Activated T-helper 17 cell treated with anti-CD3 and anti-CD28 coated beads, Interleukin-2, amount 50 U/mL, for 72 hours (primary cell): ENCODE measurements around the gene RAB7A. TPM values are rescaled to one million over a fixed set of nuclear protein-coding genes. Genes with fewer than 3 reads are reported as not detected.
A peak's percentile ranks its signal among the peaks of the same experiment; 100 is the strongest.

Source experiments
- ATAC-seq: fragments of 150-1000 bp; cut with Tn5 transposase; replicated peaks from 2 replicates; pipeline ENCODE4 v1.10.0; 2021; ENCODE audit warnings: mild to moderate bottlenecking, moderate library complexity
- H3K27ac Mint-ChIP-seq: one replicate; pipeline ENCODE4 v1.8.0; 2022; ENCODE audit warnings: mixed read lengths
- H3K27me3 Mint-ChIP-seq: one replicate; pipeline ENCODE4 v1.8.0; 2022; ENCODE audit warnings: mixed read lengths
- H3K36me3 Mint-ChIP-seq: one replicate; pipeline ENCODE4 v1.8.0; 2022; ENCODE audit warnings: low read depth, mild to moderate bottlenecking, mixed read lengths
- H3K4me1 Mint-ChIP-seq: one replicate; pipeline ENCODE4 v1.8.0; 2022; ENCODE audit warnings: mixed read lengths
- H3K4me3 Mint-ChIP-seq: one replicate; pipeline ENCODE4 v1.8.0; 2022; ENCODE audit warnings: mild to moderate bottlenecking, mixed read lengths
- H3K9me3 Mint-ChIP-seq: one replicate; pipeline ENCODE4 v1.8.0; 2022; ENCODE audit warnings: mixed read lengths
- total RNA-seq, 2 donors: library from RNA; stranded (reverse); gene quantifications; one replicate each; pipeline ENCODE4 v1.2.3, GENCODE V29; 2022

RAB7A gene
- total RNA-seq = 100 to 1,000 TPM; 217 to 228 TPM

DNA sequence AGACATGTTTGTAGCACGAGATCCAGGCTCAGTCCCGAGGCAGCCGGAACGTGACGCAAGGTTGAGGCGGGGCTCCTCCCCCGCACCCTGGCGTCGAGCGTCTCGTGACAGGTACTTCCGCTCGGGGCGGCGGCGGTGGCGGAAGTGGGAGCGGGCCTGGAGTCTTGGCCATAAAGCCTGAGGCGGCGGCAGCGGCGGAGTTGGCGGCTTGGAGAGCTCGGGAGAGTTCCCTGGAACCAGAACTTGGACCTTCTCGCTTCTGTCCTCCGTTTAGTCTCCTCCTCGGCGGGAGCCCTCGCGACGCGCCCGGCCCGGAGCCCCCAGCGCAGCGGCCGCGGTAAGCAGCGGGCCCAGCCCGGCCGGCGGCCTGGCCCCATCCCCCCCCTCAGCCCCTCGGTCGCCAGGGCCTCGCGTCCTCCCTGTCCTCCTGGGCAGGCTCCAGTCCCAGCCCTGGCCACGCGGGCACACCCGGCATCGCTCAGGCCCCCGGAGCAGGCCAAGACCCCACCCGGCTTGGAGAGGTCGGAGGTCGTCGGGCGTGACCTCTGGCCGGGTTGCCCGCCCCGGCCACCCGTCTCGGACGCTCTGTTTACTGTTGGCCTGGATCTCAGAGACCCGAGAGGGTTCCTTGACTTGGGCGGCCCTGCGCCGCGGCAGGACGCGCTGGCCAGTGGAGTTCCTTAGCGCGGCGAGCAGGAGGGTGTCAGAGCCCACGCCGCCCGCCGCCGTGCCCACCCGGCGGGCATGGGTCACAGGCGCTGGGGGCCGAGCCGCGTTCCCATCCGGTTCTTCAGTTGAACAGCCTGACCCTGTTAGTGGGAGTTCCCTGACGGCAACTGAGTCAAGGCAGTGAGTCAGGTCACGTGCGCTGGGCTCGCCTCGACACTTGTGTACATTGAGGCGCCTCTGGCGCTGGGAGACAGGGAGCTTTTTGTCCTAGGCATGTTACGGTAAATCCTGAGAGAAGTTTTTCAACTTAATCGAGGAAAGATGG lies at the start of gene RAB7A:
TSS of gene RAB7A (plus strand) at position 161 of the 994 bp plus-strand sequence. CDS start 69,185 bp downstream, outside the sequence.
- Mint-ChIP-seq H3K4me3 (peak within 1 kb of the TSS; percentile 86), H3K9me3 (no peaks in the 10 kb centered on the region), H3K27ac (peak within 1 kb of the TSS; percentile 95), H3K36me3 (peaks cover 51% of the 10 kb centered on the region), H3K4me1 (peaks cover 30% of the 10 kb centered on the region), H3K27me3 (no peaks in the 10 kb centered on the region)
- peak; percentile 92 for ATAC-seq

DNA sequence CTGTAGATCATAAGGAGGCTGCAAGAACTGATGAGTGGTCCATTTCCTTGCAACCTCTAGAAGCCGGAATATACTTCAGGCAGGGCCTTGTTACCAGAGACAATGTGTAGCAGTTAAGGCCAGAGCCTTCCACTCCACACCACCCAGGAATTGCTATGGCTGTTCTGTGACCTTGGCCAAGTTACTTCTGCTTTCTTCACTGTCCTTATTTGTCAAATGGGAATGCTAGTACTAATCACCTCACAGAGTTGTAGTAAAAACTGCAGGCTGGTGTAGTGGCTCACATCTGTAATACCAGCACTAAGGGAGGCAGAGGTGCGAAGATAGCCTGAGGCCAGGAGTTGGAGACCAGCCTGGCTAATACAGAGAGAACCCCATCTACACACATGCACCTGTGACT lies 46.6 kb upstream of the RAB7A start:
- Mint-ChIP-seq H3K27me3 (no peaks in the 10 kb centered on the region), H3K4me1 (peaks cover 5% of the 10 kb centered on the region), H3K36me3 (no peaks in the 10 kb centered on the region), H3K9me3 (no peaks in the 10 kb centered on the region), H3K4me3 (peak overlapping the region; percentile 86), H3K27ac (peak overlapping the region; percentile 15)
- no peak for ATAC-seq

DNA sequence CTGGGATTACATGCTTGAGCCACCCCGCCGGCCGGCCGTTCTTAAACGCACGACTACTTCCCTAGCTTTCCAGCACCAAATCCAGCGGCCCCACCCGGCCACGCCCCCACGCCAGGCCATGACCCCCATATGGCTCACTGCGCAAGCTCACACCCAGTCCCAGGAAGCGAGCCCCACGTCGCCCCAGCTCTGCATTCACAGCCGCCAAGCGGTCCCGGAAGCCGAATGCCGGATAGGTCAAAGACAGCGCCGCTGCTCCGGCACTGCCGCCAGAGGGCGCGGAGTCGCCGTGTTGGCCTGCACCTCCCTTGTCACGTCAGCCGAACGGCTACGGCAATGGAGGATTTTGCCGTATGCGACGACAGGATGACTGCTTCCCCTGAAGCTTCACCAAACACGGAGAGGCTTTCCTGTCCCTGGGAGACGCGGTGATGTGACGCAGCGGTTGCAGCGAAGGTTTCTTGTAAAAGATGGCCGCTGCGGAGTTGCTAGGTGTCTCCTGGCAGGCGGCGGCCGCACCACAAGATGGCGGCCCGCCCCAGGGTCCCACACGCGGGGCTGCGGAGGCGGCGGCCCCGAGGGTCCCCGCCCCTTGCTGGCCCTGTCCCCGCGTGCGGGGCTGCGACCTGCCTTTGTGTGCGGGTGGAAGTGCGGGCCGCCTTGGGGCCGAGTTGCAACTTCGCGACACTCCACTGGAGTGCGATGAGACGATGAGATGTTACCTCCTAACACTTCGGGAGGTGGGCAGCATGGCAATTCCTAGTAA lies 45.2 kb upstream of the RAB7A start:
- H3K27me3 Mint-ChIP-seq = no peaks in the 10 kb centered on the region
- peak overlapping the region; percentile 95 for H3K27ac Mint-ChIP-seq
- no peaks in the 10 kb centered on the region for H3K9me3 Mint-ChIP-seq
- ATAC-seq = peak; percentile 97
- H3K36me3 Mint-ChIP-seq = no peaks in the 10 kb centered on the region
- peak overlapping the region; percentile 86 for H3K4me3 Mint-ChIP-seq
- peaks cover 10% of the 10 kb centered on the region for H3K4me1 Mint-ChIP-seq

GRCh38 chr3:128681369-128681829 lies 44.6 kb upstream of the RAB7A start:
- Mint-ChIP-seq H3K9me3 (no peaks in the 10 kb centered on the region), H3K36me3 (no peaks in the 10 kb centered on the region), H3K27me3 (no peaks in the 10 kb centered on the region), H3K4me3 (peak overlapping the region; percentile 86), H3K27ac (peak overlapping the region; percentile 95), H3K4me1 (peaks cover 10% of the 10 kb centered on the region)
- no peak for ATAC-seq

- Mint-ChIP-seq H3K9me3 (no peaks in the 10 kb centered on the region), H3K4me1 (peaks cover 10% of the 10 kb centered on the region), H3K27ac (no peak overlapping the region), H3K27me3 (no peaks in the 10 kb centered on the region), H3K4me3 (no peak overlapping the region), H3K36me3 (no peaks in the 10 kb centered on the region)
- ATAC-seq = no peak
These were observed 42.0 kb upstream of the RAB7A start for GRCh38 chr3:128683957-128684356.

DNA sequence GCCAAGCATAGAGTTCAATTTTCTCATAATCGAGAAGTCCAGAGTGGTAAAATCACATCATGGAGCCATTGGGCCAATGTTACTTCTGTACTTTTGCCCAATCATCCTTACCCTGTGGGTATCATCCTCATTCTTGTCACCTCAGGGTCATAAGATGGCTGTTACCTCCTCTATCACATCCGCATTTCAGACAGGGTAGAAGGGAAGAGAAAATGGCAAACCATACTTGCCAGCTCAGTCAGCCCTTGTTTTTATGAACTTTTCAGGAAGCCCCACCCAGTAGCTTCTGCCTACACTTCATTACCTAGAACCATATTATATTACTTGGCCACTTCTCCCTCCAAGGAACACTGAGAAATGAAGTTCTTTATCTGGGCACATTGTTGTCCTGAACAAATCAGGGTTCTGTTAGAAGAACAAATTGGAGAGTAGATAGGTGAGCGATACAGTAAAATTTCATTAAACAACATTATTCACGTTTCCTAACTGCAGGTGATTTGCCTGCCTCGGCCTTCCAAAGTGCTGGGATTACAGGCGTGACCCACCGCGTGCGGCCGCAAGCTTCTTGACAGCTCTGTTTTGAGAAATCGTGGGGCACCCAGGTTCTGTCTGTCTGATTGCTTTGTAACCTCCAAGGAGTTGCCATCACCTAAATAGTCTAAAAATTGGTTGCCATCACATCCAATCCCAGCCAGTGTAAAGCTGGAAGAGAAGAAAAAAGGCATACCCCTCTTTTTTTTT lies 40.8 kb upstream of the RAB7A start:
- H3K27ac Mint-ChIP-seq = no peak overlapping the region
- H3K27me3 Mint-ChIP-seq = no peaks in the 10 kb centered on the region
- no peaks in the 10 kb centered on the region for H3K36me3 Mint-ChIP-seq
- ATAC-seq = no peak
- H3K9me3 Mint-ChIP-seq = no peaks in the 10 kb centered on the region
- H3K4me3 Mint-ChIP-seq = no peak overlapping the region
- H3K4me1 Mint-ChIP-seq = peaks cover 10% of the 10 kb centered on the region

- Mint-ChIP-seq H3K4me3 (no peak overlapping the region), H3K27ac (no peak overlapping the region), H3K4me1 (peaks cover 7% of the 10 kb centered on the region), H3K27me3 (no peaks in the 10 kb centered on the region), H3K36me3 (no peaks in the 10 kb centered on the region), H3K9me3 (no peaks in the 10 kb centered on the region)
- ATAC-seq = no peak
These were observed 39.5 kb upstream of the RAB7A start for GRCh38 chr3:128686465-128686864.

DNA sequence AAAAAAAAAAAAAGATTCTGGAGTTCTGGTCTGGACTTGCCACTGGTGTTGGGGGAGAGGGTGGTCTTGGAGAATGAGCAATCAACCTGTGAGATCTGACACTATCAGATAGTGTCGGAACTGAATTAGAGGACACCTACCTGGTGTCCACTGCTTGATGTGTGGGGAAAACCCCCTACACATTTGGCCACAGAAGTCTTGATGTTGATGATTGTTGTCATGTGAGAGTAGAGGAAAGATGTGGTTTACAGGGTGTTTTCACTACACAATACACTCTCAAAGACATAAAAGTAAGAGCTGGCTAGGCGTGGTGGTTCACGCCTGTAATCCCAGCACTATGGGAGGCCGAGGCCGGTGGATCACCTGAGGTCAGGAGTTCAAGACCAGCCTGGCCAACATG lies 36.9 kb upstream of the RAB7A start:
- Mint-ChIP-seq H3K4me3 (no peak overlapping the region), H3K4me1 (peaks cover 5% of the 10 kb centered on the region), H3K27ac (no peak overlapping the region), H3K36me3 (no peaks in the 10 kb centered on the region), H3K27me3 (no peaks in the 10 kb centered on the region), H3K9me3 (no peaks in the 10 kb centered on the region)
- ATAC-seq = no peak

GRCh38 chr3:128693696-128694095 lies 32.3 kb upstream of the RAB7A start:
- no peaks in the 10 kb centered on the region for H3K4me1 Mint-ChIP-seq
- H3K27ac Mint-ChIP-seq = no peak overlapping the region
- no peaks in the 10 kb centered on the region for H3K9me3 Mint-ChIP-seq
- no peak overlapping the region for H3K4me3 Mint-ChIP-seq
- ATAC-seq = no peak
- H3K36me3 Mint-ChIP-seq = no peaks in the 10 kb centered on the region
- no peaks in the 10 kb centered on the region for H3K27me3 Mint-ChIP-seq

DNA sequence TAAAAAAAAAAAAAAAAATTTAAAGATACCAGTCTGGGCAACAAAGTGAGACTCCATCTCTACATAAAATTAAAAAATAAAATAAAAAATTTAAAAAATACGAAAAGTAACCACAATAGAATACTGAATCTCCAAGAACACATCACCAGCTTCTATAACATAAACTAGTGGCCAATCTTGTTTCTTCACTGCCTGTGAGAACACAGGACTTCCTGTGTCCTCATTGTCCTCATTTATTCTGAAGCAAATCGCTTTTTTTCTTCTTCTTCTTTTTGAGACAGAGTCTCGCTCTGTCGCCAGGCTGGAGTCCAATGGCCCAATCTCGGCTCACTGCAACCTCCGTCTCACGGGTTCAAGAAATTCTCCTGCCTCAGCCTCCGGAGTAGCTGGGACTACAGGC lies 28.6 kb upstream of the RAB7A start:
- H3K9me3 Mint-ChIP-seq = no peaks in the 10 kb centered on the region
- no peaks in the 10 kb centered on the region for H3K27me3 Mint-ChIP-seq
- no peaks in the 10 kb centered on the region for H3K36me3 Mint-ChIP-seq
- H3K27ac Mint-ChIP-seq = no peak overlapping the region
- H3K4me3 Mint-ChIP-seq = peak overlapping the region; percentile 57
- H3K4me1 Mint-ChIP-seq = no peaks in the 10 kb centered on the region
- no peak for ATAC-seq

DNA sequence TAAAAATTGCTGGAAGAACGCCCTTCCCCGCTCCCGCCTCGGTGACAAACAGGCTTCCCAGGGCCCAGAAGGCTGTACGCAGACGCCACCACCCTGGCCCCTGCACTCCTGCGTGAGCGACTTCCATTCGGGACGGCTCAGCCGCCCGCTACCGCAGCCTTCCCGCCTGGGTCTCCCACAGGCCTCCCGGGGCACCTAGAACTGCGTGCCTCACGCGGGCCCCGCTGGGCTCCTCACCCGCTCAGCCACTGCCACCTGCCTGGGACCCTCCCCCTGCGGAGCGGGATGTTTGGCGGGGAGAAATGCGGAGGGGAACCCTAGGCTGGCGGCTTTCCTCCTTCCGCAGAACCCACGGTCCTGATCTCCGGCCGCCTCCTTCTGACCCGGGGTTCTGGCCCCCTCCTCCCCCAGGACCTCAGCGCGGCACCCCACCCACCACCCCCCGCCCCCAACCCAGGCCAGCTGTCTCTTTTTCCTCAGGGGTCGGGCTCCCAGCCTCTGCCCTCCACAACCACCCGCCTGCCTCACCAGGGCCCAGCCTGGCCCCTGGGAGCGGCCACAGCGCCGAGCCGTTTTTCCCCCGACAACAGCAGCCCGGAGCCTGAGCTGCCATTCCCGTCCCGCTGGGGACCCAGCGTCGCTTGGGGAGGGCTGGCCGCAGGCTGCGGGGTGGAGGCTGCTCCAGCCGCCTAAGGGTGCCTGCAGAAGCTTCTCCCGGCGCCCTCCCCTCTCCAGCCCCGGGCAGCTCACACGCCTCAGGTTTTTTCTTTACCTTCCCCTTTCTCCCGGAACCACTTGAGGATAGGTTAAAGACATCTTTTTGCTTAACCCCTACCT lies 27.6 kb upstream of the RAB7A start:
- ATAC-seq = peak; percentile 66
- Mint-ChIP-seq H3K27ac (no peak overlapping the region), H3K4me1 (no peaks in the 10 kb centered on the region), H3K27me3 (no peaks in the 10 kb centered on the region), H3K4me3 (peak overlapping the region; percentile 57), H3K36me3 (no peaks in the 10 kb centered on the region), H3K9me3 (no peaks in the 10 kb centered on the region)

- H3K27me3 Mint-ChIP-seq = no peaks in the 10 kb centered on the region
- H3K36me3 Mint-ChIP-seq = no peaks in the 10 kb centered on the region
- H3K4me3 Mint-ChIP-seq = no peak overlapping the region
- H3K4me1 Mint-ChIP-seq = no peaks in the 10 kb centered on the region
- H3K27ac Mint-ChIP-seq = no peak overlapping the region
- no peak for ATAC-seq
- H3K9me3 Mint-ChIP-seq = no peaks in the 10 kb centered on the region
These were observed 24.4 kb upstream of the RAB7A start for GRCh38 chr3:128701342-128702212.

DNA sequence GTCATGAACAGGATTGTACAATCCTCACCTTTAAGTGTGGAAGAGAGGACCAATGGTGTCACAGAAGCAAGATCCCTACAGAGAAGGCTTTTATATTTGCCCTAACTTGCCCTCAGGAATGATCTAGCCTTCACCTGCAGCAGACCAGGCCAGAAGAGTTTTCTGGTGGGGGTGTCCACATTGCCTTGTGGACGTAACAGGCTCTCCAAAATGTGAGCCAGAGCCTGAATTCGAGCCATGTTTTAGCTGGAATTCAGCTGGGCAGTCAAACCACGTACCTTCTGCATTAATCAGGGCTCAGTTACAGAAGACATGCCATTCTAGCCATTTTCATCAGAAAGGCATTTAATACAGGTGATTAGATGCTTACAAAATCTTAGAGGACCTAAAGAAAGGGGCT lies 23.6 kb upstream of the RAB7A start:
- H3K9me3 Mint-ChIP-seq = no peaks in the 10 kb centered on the region
- H3K4me3 Mint-ChIP-seq = no peak overlapping the region
- ATAC-seq = no peak
- no peaks in the 10 kb centered on the region for H3K4me1 Mint-ChIP-seq
- no peak overlapping the region for H3K27ac Mint-ChIP-seq
- H3K36me3 Mint-ChIP-seq = no peaks in the 10 kb centered on the region
- H3K27me3 Mint-ChIP-seq = no peaks in the 10 kb centered on the region
